ENCODE measurements around the gene THSD7A. TPM values are rescaled to one million over a fixed set of nuclear protein-coding genes. Genes with fewer than 3 reads are reported as not detected.

Gene THSD7A
- total RNA-seq, 4 donors from 2014 or later, result 0.30 to 2.6 (median 1.4) TPM

- no peak overlapping the region for H3K4me3 ChIP-seq (ENCODE audit: low read depth, poor library complexity, severe bottlenecking)
- intact Hi-C loops (cut with DNase I; ENCODE audit: low total_unique reads), result no loop called here
- DNase-seq (ENCODE audit: low spot score in 2 of 2), result no peak
- TF ChIP-seq POLR2A (IDR thresholded peaks at IDR 0.05) (no peak), CTCF (IDR thresholded peaks at IDR 0.05) (no peak)
- 95 to 98% methylated on average over 2 of the region's 2 CpGs for WGBS, 2 donors
Measured at GRCh38 chr7:11332865-11333228, 499.2 kb downstream of the THSD7A start.

- intact Hi-C loops (cut with DNase I; ENCODE audit: low total_unique reads), result no loop called here
- TF ChIP-seq CTCF (IDR thresholded peaks at IDR 0.05), result no peak
- no peak for TF ChIP-seq POLR2A (IDR thresholded peaks at IDR 0.05)
- 83 to 85% methylated on average over 4 of the region's 4 CpGs for WGBS, 2 donors
- DNase-seq (ENCODE audit: low spot score in 2 of 2), result no peak
- no peak overlapping the region for H3K4me3 ChIP-seq (ENCODE audit: low read depth, poor library complexity, severe bottlenecking)
Measured at GRCh38 chr7:11332186-11332864, 499.7 kb downstream of the THSD7A start.

- TF ChIP-seq CTCF (IDR thresholded peaks at IDR 0.05), result no peak
- no peak for TF ChIP-seq POLR2A (IDR thresholded peaks at IDR 0.05)
- intact Hi-C loops (cut with DNase I; ENCODE audit: low total_unique reads), result no loop called here
- H3K4me3 ChIP-seq (ENCODE audit: low read depth, poor library complexity, severe bottlenecking), result no peak overlapping the region
- no peak for DNase-seq (ENCODE audit: low spot score in 2 of 2)
- 67 to 75% methylated on average over 8 of the region's 8 CpGs for WGBS, 2 donors
Measured at GRCh38 chr7:11331128-11332102, 500.6 kb downstream of the THSD7A start.

- TF ChIP-seq POLR2A (IDR thresholded peaks at IDR 0.05) (no peak), CTCF (IDR thresholded peaks at IDR 0.05) (no peak)
Measured at GRCh38 chr7:11330717-11331116, 501.3 kb downstream of the THSD7A start.

GRCh38 chr7:11330208-11330607 is 501.8 kb downstream of the THSD7A start:
- TF ChIP-seq CTCF (IDR thresholded peaks at IDR 0.05) (no peak), POLR2A (IDR thresholded peaks at IDR 0.05) (no peak)
- intact Hi-C loops (cut with DNase I; ENCODE audit: low total_unique reads), result no loop called here
- DNase-seq (ENCODE audit: low spot score in 2 of 2), result no peak
- WGBS, 2 donors, result 60 to 68% methylated on average over 3 of the region's 3 CpGs
- H3K4me3 ChIP-seq (ENCODE audit: low read depth, poor library complexity, severe bottlenecking), result no peak overlapping the region

More at GRCh38 chr7:11330717-11331116, 501.3 kb downstream of the THSD7A start:
- DNase-seq (ENCODE audit: low spot score in 2 of 2), result no peak
- WGBS, 2 donors, result 40 to 48% methylated on average over 3 of the region's 3 CpGs
- no peak overlapping the region for H3K4me3 ChIP-seq (ENCODE audit: low read depth, poor library complexity, severe bottlenecking)
- intact Hi-C loops (cut with DNase I; ENCODE audit: low total_unique reads), result no loop called here

Data from lower leg skin (tissue), 4 donors.